Colonic mucosa (tissue), 4 donors: ENCODE measurements around the gene LRRFIP2. TPM values are rescaled to one million over a fixed set of nuclear protein-coding genes. Genes with fewer than 3 reads are reported as not detected.

Source experiments
- DNase-seq: peaks from one replicate; pipeline ENCODE4 v3.0.0-alpha.2; 2020
- H3K27ac ChIP-seq: fragments of 200-600 bp; one replicate; pipeline ENCODE4 v1.8.0; 2021
- H3K27me3 ChIP-seq: fragments of 200-600 bp; one replicate; pipeline ENCODE4 v1.8.0; 2021
- H3K36me3 ChIP-seq: fragments of 200-600 bp; one replicate; pipeline ENCODE4 v1.8.0; 2021
- H3K4me1 ChIP-seq: fragments of 200-600 bp; one replicate; pipeline ENCODE4 v1.8.0; 2021; ENCODE audit warnings: mild to moderate bottlenecking
- H3K4me3 ChIP-seq: fragments of 200-600 bp; one replicate; pipeline ENCODE4 v1.8.0; 2021
- H3K9ac ChIP-seq, 2 donors: one replicate each; pipeline ENCODE4 v1.7.0; 2013; ENCODE audit warnings: control low read depth in 2 of 2, low read depth in 2 of 2, low read length in 2 of 2
- H3K9me3 ChIP-seq: fragments of 200-600 bp; one replicate; pipeline ENCODE4 v1.8.0; 2021
- CTCF ChIP-seq: fragments of 200-600 bp; IDR thresholded peaks from one replicate; pipeline ENCODE4 v1.8.0; 2022; ENCODE audit warnings: antibody characterized with exemption, mild to moderate bottlenecking
- intact Hi-C: fragments of 100-400 bp; cut with DNase I; formaldehyde crosslinking; loops from one replicate; pipeline ENCODE4 v1.14.1; 2022
- total RNA-seq, 2 donors: library from RNA; stranded (reverse); fragmentation: NEBNext Ultra II Directional in 1 of 2; extraction: Animal tissue kit (Norgen Biotek cat#: 25700) in 1 of 2; gene quantifications; one replicate each; pipeline ENCODE4 v1.2.1, GENCODE V29; 2021
- donor health status: healthy.
- donor health status: DM: no; HTN: no; CAD: no.
- donor health status: DM: no; HTN: no; CAD: no.

The LRRFIP2 gene
- total RNA-seq, 2 donors from 2014 or later = 87.0 to 120 TPM

- Histone ChIP-seq H3K27ac (no peak overlapping the region), H3K9me3 (no peaks in the 10 kb centered on the region), H3K27me3 (no peaks in the 10 kb centered on the region), H3K4me3 (no peak overlapping the region), H3K36me3 (no peaks in the 10 kb centered on the region), H3K9ac (no peak overlapping the region), H3K4me1 (no peaks in the 10 kb centered on the region)
- DNase-seq = no peak
- intact Hi-C loops = no loop called here
- TF ChIP-seq CTCF = no peak
Observed at GRCh38 chr3:37098884-37099283, 75.5 kb downstream of the LRRFIP2 start.

GRCh38 chr3:37097776-37098175 lies 76.6 kb downstream of the LRRFIP2 start:
- no peak for DNase-seq
- Histone ChIP-seq H3K9me3 (no peaks in the 10 kb centered on the region), H3K4me3 (no peak overlapping the region), H3K27me3 (no peaks in the 10 kb centered on the region), H3K4me1 (no peaks in the 10 kb centered on the region), H3K36me3 (no peaks in the 10 kb centered on the region), H3K9ac (no peak overlapping the region), H3K27ac (no peak overlapping the region)
- no peak for TF ChIP-seq CTCF
- intact Hi-C loops = no loop called here

- Histone ChIP-seq H3K9me3 (no peaks in the 10 kb centered on the region), H3K27me3 (no peaks in the 10 kb centered on the region), H3K4me1 (no peaks in the 10 kb centered on the region), H3K36me3 (no peaks in the 10 kb centered on the region), H3K4me3 (no peak overlapping the region), H3K9ac (no peak overlapping the region), H3K27ac (no peak overlapping the region)
- intact Hi-C loops = no loop called here
- no peak for DNase-seq
- no peak for TF ChIP-seq CTCF
Observed at GRCh38 chr3:37096975-37097374, 77.4 kb downstream of the LRRFIP2 start.

- H3K4me3 ChIP-seq = no peak overlapping the region
- H3K4me1 ChIP-seq = no peaks in the 10 kb centered on the region
- no peaks in the 10 kb centered on the region for H3K9me3 ChIP-seq
- no peaks in the 10 kb centered on the region for H3K27me3 ChIP-seq
- H3K36me3 ChIP-seq = no peaks in the 10 kb centered on the region
- no peak for TF ChIP-seq CTCF
- intact Hi-C loops = no loop called here
- H3K27ac ChIP-seq = no peak overlapping the region
- no peak overlapping the region for H3K9ac ChIP-seq
- no peak for DNase-seq
Observed at GRCh38 chr3:37096288-37096687, 78.1 kb downstream of the LRRFIP2 start.

GRCh38 chr3:37094636-37095035 lies 79.7 kb downstream of the LRRFIP2 start:
- Histone ChIP-seq H3K36me3 (no peaks in the 10 kb centered on the region), H3K27me3 (no peaks in the 10 kb centered on the region), H3K27ac (no peak overlapping the region), H3K9me3 (no peaks in the 10 kb centered on the region), H3K4me3 (no peak overlapping the region), H3K4me1 (no peaks in the 10 kb centered on the region), H3K9ac (no peak overlapping the region)
- no peak for DNase-seq
- no peak for TF ChIP-seq CTCF
- intact Hi-C loops = no loop called here

GRCh38 chr3:37093481-37093880 lies 80.9 kb downstream of the LRRFIP2 start:
- no peak overlapping the region for H3K27ac ChIP-seq
- H3K27me3 ChIP-seq = no peaks in the 10 kb centered on the region
- H3K4me3 ChIP-seq = no peak overlapping the region
- no peak overlapping the region for H3K9ac ChIP-seq
- no peaks in the 10 kb centered on the region for H3K4me1 ChIP-seq
- TF ChIP-seq CTCF = no peak
- H3K36me3 ChIP-seq = no peaks in the 10 kb centered on the region
- H3K9me3 ChIP-seq = no peaks in the 10 kb centered on the region
- no peak for DNase-seq
- intact Hi-C loops = no loop called here
